ENCODE measurements around the gene WNT4. TPM values are rescaled to one million over a fixed set of nuclear protein-coding genes. Genes with fewer than 3 reads are reported as not detected.

The WNT4 gene
- total RNA-seq: 1 to 10 TPM; 1.4 to 5.0 (median 2.5) TPM

- Histone ChIP-seq H3K4me3 (peak within 1 kb of the TSS; percentile 30 to 69 (median 58)), H3K36me3 (no peaks in the 10 kb centered on the region), H3K9me3 (no peaks in the 10 kb centered on the region), H3K27me3 (no peaks in the 10 kb centered on the region), H3K27ac (peak within 1 kb of the TSS in 3 of 4 donors; percentile 42 to 71 (median 58)), H3K4me1 (peaks cover 0 to 18% (median 7%) of the 10 kb centered on the region in 4 donors)
- DNase-seq: peak in 2 of 3 donors; percentile 56 to 68
- TF ChIP-seq CTCF (IDR thresholded peaks at IDR 0.05) (peak in 2 of 6 experiments; percentile 5 to 9), POLR2A (IDR thresholded peaks at IDR 0.05) (no peak)
Observed at GRCh38 chr1:22143065-22144033, at the start of gene WNT4. Gene WNT4, minus strand, starts transcription at chr1:22143097. Its CDS starts 175 bp downstream, at chr1:22142922.

GRCh38 chr1:22190731-22191130 lies 47.8 kb upstream of the WNT4 start:
- Histone ChIP-seq H3K4me3 (no peak overlapping the region), H3K27me3 (no peaks in the 10 kb centered on the region), H3K9me3 (no peaks in the 10 kb centered on the region), H3K36me3 (no peaks in the 10 kb centered on the region), H3K4me1 (no peaks in the 10 kb centered on the region), H3K27ac (no peak overlapping the region)
- no peak for TF ChIP-seq POLR2A (IDR thresholded peaks at IDR 0.05)
- no peak for TF ChIP-seq CTCF (IDR thresholded peaks at IDR 0.05)
- no peak for DNase-seq

- no peak overlapping the region for H3K4me3 ChIP-seq
- H3K36me3 ChIP-seq: no peaks in the 10 kb centered on the region
- no peak for TF ChIP-seq POLR2A (IDR thresholded peaks at IDR 0.05)
- H3K27ac ChIP-seq: no peak overlapping the region
- H3K9me3 ChIP-seq: no peaks in the 10 kb centered on the region
- H3K27me3 ChIP-seq: no peaks in the 10 kb centered on the region
- DNase-seq: peak in 1 of 3 donors; percentile 37
- H3K4me1 ChIP-seq: no peaks in the 10 kb centered on the region
Observed at GRCh38 chr1:22190251-22190650, 47.4 kb upstream of the WNT4 start.

GRCh38 chr1:22189619-22190018 lies 46.7 kb upstream of the WNT4 start:
- DNase-seq: peak in 1 of 3 donors; percentile 5
- no peak overlapping the region for H3K27ac ChIP-seq
- no peak overlapping the region for H3K4me3 ChIP-seq
- H3K4me1 ChIP-seq: no peaks in the 10 kb centered on the region
- H3K9me3 ChIP-seq: no peaks in the 10 kb centered on the region
- TF ChIP-seq POLR2A (IDR thresholded peaks at IDR 0.05) (no peak), CTCF (IDR thresholded peaks at IDR 0.05) (no peak)
- H3K27me3 ChIP-seq: no peaks in the 10 kb centered on the region
- no peaks in the 10 kb centered on the region for H3K36me3 ChIP-seq

- no peak for TF ChIP-seq CTCF (IDR thresholded peaks at IDR 0.05)
- no peak for TF ChIP-seq POLR2A (IDR thresholded peaks at IDR 0.05)
Observed at GRCh38 chr1:22188914-22189313, 46.0 kb upstream of the WNT4 start.

GRCh38 chr1:22188436-22188835 lies 45.5 kb upstream of the WNT4 start:
- Histone ChIP-seq H3K9me3 (no peaks in the 10 kb centered on the region), H3K4me3 (no peak overlapping the region), H3K4me1 (no peaks in the 10 kb centered on the region), H3K36me3 (no peaks in the 10 kb centered on the region), H3K27ac (no peak overlapping the region), H3K27me3 (no peaks in the 10 kb centered on the region)
- TF ChIP-seq CTCF (IDR thresholded peaks at IDR 0.05): no peak
- DNase-seq: peak in 1 of 3 donors; percentile 19

More at GRCh38 chr1:22188914-22189313, 46.0 kb upstream of the WNT4 start:
- Histone ChIP-seq H3K27me3 (no peaks in the 10 kb centered on the region), H3K4me1 (no peaks in the 10 kb centered on the region), H3K27ac (no peak overlapping the region), H3K36me3 (no peaks in the 10 kb centered on the region), H3K4me3 (no peak overlapping the region), H3K9me3 (no peaks in the 10 kb centered on the region)
- peak in 1 of 3 donors; percentile 5 for DNase-seq

Measured in Peyer's patch (tissue), 4 donors.